Right ventricle myocardium superior (tissue), 1 donor: ENCODE data around the gene GPR27. TPM values are rescaled to one million over a fixed set of nuclear protein-coding genes. Genes with fewer than 3 reads are reported as not detected.
A peak's percentile ranks its signal among the peaks of the same experiment; 100 is the strongest.

ENCODE experiments used
- ATAC-seq: fragments of 200-7000 bp; cut with Tn5 transposase; one replicate; pipeline ENCODE4 v1.9.1; 2020; ENCODE audit warnings: mild to moderate bottlenecking; ENCODE audit not compliant: poor library complexity
- DNase-seq: peaks from one replicate; pipeline ENCODE4 v3.0.0-alpha.2; 2020
- intact Hi-C: fragments of 100-400 bp; cut with DNase I; formaldehyde crosslinking; loops from one replicate; pipeline ENCODE4 v1.11.2; 2022
- long read RNA-seq: library from polyadenylated mRNA; unstranded; transcript quantifications from one replicate; pipeline ENCODE4 v2.0.0, GENCODE V29; 2021
- total RNA-seq: library from RNA; stranded (reverse); fragmentation: NEBNext Ultra II Directional; extraction: Animal tissue kit (Norgen Biotek cat#: 25700); gene quantifications from one replicate; pipeline ENCODE4 v1.2.1, GENCODE V29; 2021
- donor health status: DM: no; HTN: yes; CAD: no; lungs with severe emphysema.

Gene GPR27, protein sequence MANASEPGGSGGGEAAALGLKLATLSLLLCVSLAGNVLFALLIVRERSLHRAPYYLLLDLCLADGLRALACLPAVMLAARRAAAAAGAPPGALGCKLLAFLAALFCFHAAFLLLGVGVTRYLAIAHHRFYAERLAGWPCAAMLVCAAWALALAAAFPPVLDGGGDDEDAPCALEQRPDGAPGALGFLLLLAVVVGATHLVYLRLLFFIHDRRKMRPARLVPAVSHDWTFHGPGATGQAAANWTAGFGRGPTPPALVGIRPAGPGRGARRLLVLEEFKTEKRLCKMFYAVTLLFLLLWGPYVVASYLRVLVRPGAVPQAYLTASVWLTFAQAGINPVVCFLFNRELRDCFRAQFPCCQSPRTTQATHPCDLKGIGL
- 3.7 TPM for total RNA-seq
- long read RNA-seq, transcript GPR27-201 (1 exons, 2,447 nt), result major isoform, 29 of 29 reads
- long read RNA-seq, partial matches to known transcripts, result 0 of 29 reads
- long read RNA-seq, other reads (novel, unspliced or antisense), result 0 of 29 reads

DNA sequence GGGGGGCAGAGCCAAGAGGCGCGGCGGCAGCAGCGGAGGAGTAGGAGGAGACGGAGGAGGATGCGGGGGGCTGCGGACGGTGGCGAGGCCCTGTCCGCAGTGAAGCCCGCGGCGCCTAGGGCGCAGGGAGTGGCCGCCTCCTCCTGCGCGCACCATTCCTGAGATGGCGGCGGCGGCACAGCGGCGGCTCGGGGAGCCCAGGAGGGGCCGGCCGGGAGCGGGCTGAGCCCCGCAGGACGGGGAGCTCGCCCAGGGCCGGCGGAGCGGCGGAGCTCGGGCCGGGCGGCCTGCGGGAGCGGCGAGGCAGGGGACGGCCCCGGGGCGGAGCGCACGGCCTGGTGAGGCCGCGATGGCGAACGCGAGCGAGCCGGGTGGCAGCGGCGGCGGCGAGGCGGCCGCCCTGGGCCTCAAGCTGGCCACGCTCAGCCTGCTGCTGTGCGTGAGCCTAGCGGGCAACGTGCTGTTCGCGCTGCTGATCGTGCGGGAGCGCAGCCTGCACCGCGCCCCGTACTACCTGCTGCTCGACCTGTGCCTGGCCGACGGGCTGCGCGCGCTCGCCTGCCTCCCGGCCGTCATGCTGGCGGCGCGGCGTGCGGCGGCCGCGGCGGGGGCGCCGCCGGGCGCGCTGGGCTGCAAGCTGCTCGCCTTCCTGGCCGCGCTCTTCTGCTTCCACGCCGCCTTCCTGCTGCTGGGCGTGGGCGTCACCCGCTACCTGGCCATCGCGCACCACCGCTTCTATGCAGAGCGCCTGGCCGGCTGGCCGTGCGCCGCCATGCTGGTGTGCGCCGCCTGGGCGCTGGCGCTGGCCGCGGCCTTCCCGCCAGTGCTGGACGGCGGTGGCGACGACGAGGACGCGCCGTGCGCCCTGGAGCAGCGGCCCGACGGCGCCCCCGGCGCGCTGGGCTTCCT, at the start of gene GPR27:
GPR27 (plus strand) TSS at position 155 of the 909 bp plus-strand sequence; CDS start at position 350, 195 bp downstream.
- intact Hi-C loops, result no loop called here
- ATAC-seq (peak; percentile 79), DNase-seq (peak; percentile 49)

DNA sequence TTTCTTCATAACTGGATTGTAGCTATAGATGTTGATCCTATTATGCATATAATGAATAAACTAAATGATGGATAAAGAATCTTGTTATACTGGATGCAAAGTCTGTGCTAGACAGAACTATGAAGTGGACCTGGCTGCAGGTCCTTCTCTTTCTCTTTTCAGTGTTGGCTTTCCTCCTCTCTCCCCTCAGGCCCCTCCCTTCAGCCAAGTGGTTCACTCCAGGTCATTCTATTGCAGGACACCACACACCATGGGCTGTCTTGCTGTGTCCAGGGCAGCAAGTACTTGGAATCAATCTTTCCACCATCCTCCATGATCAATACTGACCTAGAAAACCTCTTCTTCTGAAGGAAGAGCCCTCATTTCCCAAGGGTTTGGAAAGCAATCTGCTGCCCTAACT, 48.7 kb upstream of the GPR27 start:
- ATAC-seq (peak; percentile 82), DNase-seq (no peak)
- intact Hi-C loops, result loop anchor here (10.0 kb wide), 1 partner anchor 1120 kb away; no protein-coding TSS in a partner anchor

- intact Hi-C loops, result loop anchor here (10.0 kb wide), 1 partner anchor 1119 kb away; no protein-coding TSS in a partner anchor
- no peak for ATAC-seq
- no peak for DNase-seq
Measured at GRCh38 chr3:71705681-71706080, 48.0 kb upstream of the GPR27 start.

GRCh38 chr3:71707595-71707994, 46.1 kb upstream of the GPR27 start:
- no peak for ATAC-seq
- intact Hi-C loops, result loop anchor here (10.0 kb wide), 1 partner anchor 1117 kb away; no protein-coding TSS in a partner anchor
- DNase-seq, result no peak

- DNase-seq (peak; percentile 56), ATAC-seq (peak; percentile 67)
- intact Hi-C loops, result loop anchor here (10.0 kb wide), 1 partner anchor 1116 kb away; no protein-coding TSS in a partner anchor
Measured at GRCh38 chr3:71708476-71709105, 45.1 kb upstream of the GPR27 start.

GRCh38 chr3:71709908-71710511, 43.6 kb upstream of the GPR27 start:
- ATAC-seq (no peak), DNase-seq (no peak)
- intact Hi-C loops, result loop anchor here (10.0 kb wide), 1 partner anchor 1115 kb away; no protein-coding TSS in a partner anchor

- DNase-seq (no peak), ATAC-seq (peak; percentile 68)
- intact Hi-C loops, result no loop called here
Measured at GRCh38 chr3:71710906-71711494, 42.7 kb upstream of the GPR27 start.

DNA sequence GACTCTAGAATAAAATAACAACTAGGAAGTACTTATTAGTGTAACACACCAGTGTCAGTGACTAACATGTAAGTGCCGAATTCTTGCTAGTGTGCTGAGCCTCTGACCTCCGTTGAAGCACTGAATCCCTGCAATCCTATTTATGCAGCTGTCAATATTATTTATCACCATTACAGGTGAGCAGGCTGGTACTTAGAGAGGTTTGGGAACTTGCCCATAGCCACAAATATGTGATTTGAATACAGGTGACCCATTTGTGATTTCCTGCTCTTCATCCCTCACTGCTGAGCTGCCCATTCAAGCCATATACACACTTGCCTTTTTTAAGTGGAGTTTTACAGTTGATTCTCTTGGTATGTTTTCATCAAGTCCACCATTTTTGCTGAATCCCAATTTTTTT, 40.6 kb upstream of the GPR27 start:
- ATAC-seq, result no peak
- intact Hi-C loops, result no loop called here
- no peak for DNase-seq

DNA sequence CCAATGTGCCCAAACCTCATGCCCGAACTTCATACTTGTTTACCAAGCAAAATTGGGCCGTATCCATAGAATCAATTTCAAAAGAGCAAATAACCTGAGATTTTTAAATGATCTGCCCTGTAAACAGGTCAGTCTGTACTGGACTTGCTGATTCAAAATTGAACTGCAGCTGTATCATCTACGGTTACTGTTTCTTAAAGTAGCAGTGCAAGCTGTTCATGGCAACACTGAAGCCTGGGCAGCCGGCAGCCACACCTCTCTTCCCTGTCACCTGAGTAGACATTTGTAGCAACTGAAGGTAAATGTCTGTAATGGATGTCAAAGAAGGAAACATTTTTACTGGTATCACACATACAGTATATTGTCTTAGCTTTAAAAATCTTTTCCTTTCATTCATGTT, 39.1 kb upstream of the GPR27 start:
- DNase-seq (no peak), ATAC-seq (no peak)
- intact Hi-C loops, result no loop called here

- ATAC-seq (no peak), DNase-seq (no peak)
- intact Hi-C loops, result no loop called here
Measured at GRCh38 chr3:71718072-71718471, 35.6 kb upstream of the GPR27 start.

- intact Hi-C loops, result no loop called here
- DNase-seq, result no peak
- no peak for ATAC-seq
Measured at GRCh38 chr3:71721002-71721401, 32.7 kb upstream of the GPR27 start.

GRCh38 chr3:71721651-71722157, 32.0 kb upstream of the GPR27 start:
- intact Hi-C loops, result no loop called here
- no peak for ATAC-seq

DNA sequence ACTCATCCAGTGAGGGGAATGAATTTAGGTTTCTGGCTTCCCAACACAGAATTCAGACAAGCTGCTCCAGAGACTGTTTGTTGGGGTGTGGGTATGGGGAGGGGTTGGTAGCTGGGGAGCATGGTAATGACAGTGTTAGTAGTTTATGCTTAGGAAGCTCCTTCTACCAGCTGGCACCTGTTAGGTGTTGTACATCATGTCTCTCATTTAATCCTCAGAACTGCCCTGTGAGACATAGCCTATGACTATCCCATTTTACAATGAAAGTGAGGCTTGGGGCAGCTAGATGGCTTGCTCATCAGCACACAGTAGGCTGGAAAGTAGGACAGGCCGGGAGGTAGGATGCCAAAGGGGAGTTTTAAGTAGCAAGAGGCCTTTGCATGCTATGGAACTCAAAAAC, 31.0 kb upstream of the GPR27 start:
- DNase-seq (no peak), ATAC-seq (no peak)
- intact Hi-C loops, result no loop called here

More at GRCh38 chr3:71721651-71722157, 32.0 kb upstream of the GPR27 start:
- no peak for DNase-seq

GRCh38 chr3:71723452-71724170, 30.0 kb upstream of the GPR27 start:
- ATAC-seq, result no peak
- intact Hi-C loops, result no loop called here
- DNase-seq, result no peak

GRCh38 chr3:71724171-71724453, 29.5 kb upstream of the GPR27 start:
- intact Hi-C loops, result no loop called here

DNA sequence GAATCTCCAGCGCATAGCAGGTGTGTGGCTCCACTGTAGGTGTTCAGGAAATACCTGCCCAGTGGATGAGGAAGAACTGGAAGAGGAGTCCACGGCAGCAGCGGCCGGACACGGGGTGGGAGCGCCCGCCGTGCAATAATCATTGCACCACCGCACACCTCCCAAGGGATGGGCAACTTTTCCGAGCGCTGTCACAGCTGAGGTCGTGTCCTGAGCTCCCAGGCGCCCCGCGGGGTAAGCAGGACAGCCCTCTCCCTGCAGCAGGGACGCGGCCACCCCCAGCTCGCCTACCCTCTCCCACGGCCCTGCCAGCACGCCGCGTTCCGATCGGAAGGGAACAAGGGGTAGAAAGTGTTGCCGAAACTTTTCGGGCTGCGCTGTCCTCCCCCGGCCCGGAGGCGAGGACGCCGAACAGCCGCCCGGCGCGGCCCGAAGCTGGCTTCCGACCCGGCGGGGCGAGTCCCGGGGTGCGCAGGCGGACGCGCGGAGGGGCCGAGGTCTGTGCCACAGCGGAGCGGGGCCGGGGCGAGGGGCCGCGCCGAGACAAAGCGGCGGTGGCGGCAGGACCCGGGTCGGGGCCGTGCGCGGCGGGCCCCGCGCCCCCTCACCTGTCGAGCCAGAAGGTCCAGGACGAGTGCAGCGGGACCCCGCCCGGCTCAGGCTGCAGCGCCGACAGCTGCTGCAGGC, 28.9 kb upstream of the GPR27 start:
- DNase-seq (peak; percentile 75), ATAC-seq (peak; percentile 78)
- intact Hi-C loops, result no loop called here

More at GRCh38 chr3:71724171-71724453, 29.5 kb upstream of the GPR27 start:
- no peak for ATAC-seq
- DNase-seq, result no peak
